Vagina (tissue), 2 donors: ENCODE measurements around the gene CDON. TPM values are rescaled to one million over a fixed set of nuclear protein-coding genes. Genes with fewer than 3 reads are reported as not detected.

ENCODE experiments used
- DNase-seq, 2 donors: peaks; one replicate each; pipeline ENCODE4 v3.0.0-alpha.2; 2017; ENCODE audit errors: extremely low spot score in 2 of 2
- H3K27ac ChIP-seq: fragments of 200-600 bp; sonication (generic); one replicate; pipeline ENCODE4 v1.5.1; 2019
- H3K27me3 ChIP-seq: fragments of 200-600 bp; sonication (generic); one replicate; pipeline ENCODE4 v1.5.1; 2019
- H3K36me3 ChIP-seq, 2 donors: fragments of 200-600 bp; sonication (generic); one replicate each; pipeline ENCODE4 v1.5.1; 2017 to 2019
- H3K4me1 ChIP-seq: fragments of 200-600 bp; sonication (generic); one replicate; pipeline ENCODE4 v1.5.1; 2019
- H3K4me3 ChIP-seq, 2 donors: fragments of 200-600 bp; sonication (generic); 1 replicate in 1 of 2; 2 replicates in 1 of 2; pipeline ENCODE4 v1.5.1; 2016 to 2019
- H3K9me3 ChIP-seq: fragments of 200-600 bp; sonication (generic); one replicate; pipeline ENCODE4 v1.5.1; 2019
- CTCF ChIP-seq, 3 experiments: fragments of 450-650 bp in 2 of 3; fragments of 200-600 bp in 1 of 3; sonication (generic) in 1 of 3; IDR thresholded peaks; one replicate each; pipeline ENCODE4 v1.5.1; 2017 to 2019; ENCODE audit warnings: antibody characterized with exemption in 3 of 3, mild to moderate bottlenecking in 2 of 3, moderate library complexity in 2 of 3
- POLR2A ChIP-seq, 2 donors: fragments of 450-650 bp; IDR thresholded peaks; one replicate each; pipeline ENCODE4 v1.6.1; 2017; ENCODE audit warnings: antibody characterized with exemption in 2 of 2, mild to moderate bottlenecking in 2 of 2, moderate library complexity in 2 of 2
- POLR2AphosphoS5 ChIP-seq, 2 donors: sonication (generic); formaldehyde crosslinking; IDR thresholded peaks; one replicate each; pipeline ENCODE4 v1.9.0; 2017; ENCODE audit warnings: antibody characterized with exemption in 2 of 2, mild to moderate bottlenecking in 2 of 2, low read depth in 1 of 2; ENCODE audit not compliant: insufficient read depth in 1 of 2
- intact Hi-C: fragments of 100-400 bp; cut with DNase I; formaldehyde crosslinking; loops from one replicate; pipeline ENCODE4 v1.15.1; 2023
- total RNA-seq: library from RNA; depleted of rRNA; stranded (reverse); fragments of >200 nt; gene quantifications from one replicate; pipeline ENCODE4 v1.2.3, GENCODE V29; 2016

CDON gene
- total RNA-seq, 1 donor from 2014 or later = 9.8 TPM

- Histone ChIP-seq H3K9me3 (no peaks in the 10 kb centered on the region), H3K27me3 (no peaks in the 10 kb centered on the region), H3K4me1 (peaks cover 20% of the 10 kb centered on the region), H3K27ac (no peak overlapping the region), H3K36me3 (no peaks in the 10 kb centered on the region), H3K4me3 (no peak overlapping the region)
- TF ChIP-seq POLR2A (IDR thresholded peaks at IDR 0.05) (no peak), POLR2AphosphoS5 (IDR thresholded peaks at IDR 0.05; ENCODE audit: insufficient read depth in 1 of 2, low read depth in 1 of 2) (no peak), CTCF (IDR thresholded peaks at IDR 0.05) (no peak)
- intact Hi-C loops = no loop called here
- DNase-seq = no peak
These were observed 36.1 kb downstream of the CDON start for GRCh38 chr11:126026579-126026978.

DNA sequence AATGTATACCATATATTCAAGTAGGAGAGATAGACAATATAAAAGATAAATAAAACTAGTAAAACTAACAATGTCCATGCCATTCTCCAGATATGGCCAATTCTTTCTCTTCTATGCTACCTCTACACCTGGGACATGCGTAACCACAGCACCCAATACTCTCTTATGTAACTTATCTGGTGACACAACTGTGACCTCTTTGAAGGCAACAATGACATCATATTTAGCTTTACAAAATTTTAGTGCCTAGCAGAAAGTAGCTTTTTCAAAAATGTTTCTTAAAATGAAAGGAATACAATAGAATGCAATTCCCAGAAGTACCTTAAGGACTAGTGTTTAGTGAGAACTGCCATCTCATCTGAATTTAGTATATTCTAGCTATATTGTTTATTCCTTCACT lies 36.8 kb downstream of the CDON start:
- no peak for DNase-seq
- H3K4me3 ChIP-seq = no peak overlapping the region
- intact Hi-C loops = no loop called here
- H3K9me3 ChIP-seq = no peaks in the 10 kb centered on the region
- peaks cover 20% of the 10 kb centered on the region for H3K4me1 ChIP-seq
- TF ChIP-seq POLR2A (IDR thresholded peaks at IDR 0.05) (no peak), POLR2AphosphoS5 (IDR thresholded peaks at IDR 0.05; ENCODE audit: insufficient read depth in 1 of 2, low read depth in 1 of 2) (no peak), CTCF (IDR thresholded peaks at IDR 0.05) (no peak)
- H3K27ac ChIP-seq = no peak overlapping the region
- no peaks in the 10 kb centered on the region for H3K36me3 ChIP-seq
- no peaks in the 10 kb centered on the region for H3K27me3 ChIP-seq

GRCh38 chr11:126024123-126024522 lies 38.5 kb downstream of the CDON start:
- Histone ChIP-seq H3K9me3 (no peaks in the 10 kb centered on the region), H3K27me3 (no peaks in the 10 kb centered on the region), H3K4me3 (no peak overlapping the region), H3K4me1 (peaks cover 6% of the 10 kb centered on the region), H3K36me3 (no peaks in the 10 kb centered on the region), H3K27ac (no peak overlapping the region)
- intact Hi-C loops = no loop called here
- no peak for DNase-seq
- TF ChIP-seq POLR2A (IDR thresholded peaks at IDR 0.05) = no peak

DNA sequence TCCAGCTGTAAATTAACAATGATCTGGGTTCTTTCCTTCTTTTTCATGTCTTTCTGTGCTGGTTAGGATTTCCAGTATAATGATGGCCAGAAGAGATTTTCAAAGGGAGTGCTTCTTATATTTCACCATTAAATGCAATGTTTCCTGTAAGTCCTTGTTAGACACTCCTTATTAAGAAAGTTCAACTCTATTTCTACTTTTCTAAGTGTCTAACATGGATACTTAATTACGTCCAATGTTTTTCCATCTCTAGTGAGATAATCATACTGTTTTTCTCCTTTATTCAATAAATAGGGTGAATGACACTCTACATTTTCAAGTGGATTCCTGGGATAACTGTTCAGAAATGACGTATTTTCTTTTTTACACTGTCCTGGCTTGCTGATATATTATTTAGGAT lies 49.8 kb downstream of the CDON start:
- no peaks in the 10 kb centered on the region for H3K27me3 ChIP-seq
- H3K4me1 ChIP-seq = no peaks in the 10 kb centered on the region
- H3K27ac ChIP-seq = no peak overlapping the region
- intact Hi-C loops = no loop called here
- no peak for DNase-seq
- TF ChIP-seq POLR2A (IDR thresholded peaks at IDR 0.05) (no peak), POLR2AphosphoS5 (IDR thresholded peaks at IDR 0.05; ENCODE audit: insufficient read depth in 1 of 2, low read depth in 1 of 2) (no peak), CTCF (IDR thresholded peaks at IDR 0.05) (no peak)
- H3K4me3 ChIP-seq = no peak overlapping the region
- no peaks in the 10 kb centered on the region for H3K9me3 ChIP-seq
- H3K36me3 ChIP-seq = no peaks in the 10 kb centered on the region

GRCh38 chr11:126011754-126012153 lies 50.9 kb downstream of the CDON start:
- Histone ChIP-seq H3K27me3 (no peaks in the 10 kb centered on the region), H3K27ac (no peak overlapping the region), H3K4me3 (no peak overlapping the region), H3K36me3 (no peaks in the 10 kb centered on the region), H3K4me1 (no peaks in the 10 kb centered on the region), H3K9me3 (no peaks in the 10 kb centered on the region)
- intact Hi-C loops = no loop called here
- TF ChIP-seq POLR2AphosphoS5 (IDR thresholded peaks at IDR 0.05; ENCODE audit: insufficient read depth in 1 of 2, low read depth in 1 of 2) (no peak), CTCF (IDR thresholded peaks at IDR 0.05) (no peak), POLR2A (IDR thresholded peaks at IDR 0.05) (no peak)
- no peak for DNase-seq

DNA sequence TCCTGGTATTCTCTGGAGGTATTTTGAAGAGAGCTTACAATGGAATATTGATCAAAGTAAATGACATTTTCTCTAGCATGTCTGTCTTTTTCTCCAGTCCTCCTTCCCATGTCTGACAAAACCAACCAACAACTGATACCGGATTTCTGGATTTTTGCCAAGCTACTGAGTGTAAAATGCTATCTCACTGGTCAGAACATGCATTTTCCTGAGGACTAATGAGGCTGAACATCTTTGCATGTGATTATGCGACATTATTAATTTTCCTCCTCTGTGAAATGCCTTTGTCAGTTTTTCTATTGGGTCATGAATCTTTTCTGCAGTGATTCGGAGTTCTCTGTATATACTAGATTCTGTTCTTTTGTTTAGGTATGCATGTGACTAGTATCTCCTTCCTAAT lies 51.4 kb downstream of the CDON start:
- Histone ChIP-seq H3K9me3 (no peaks in the 10 kb centered on the region), H3K27ac (no peak overlapping the region), H3K4me1 (no peaks in the 10 kb centered on the region), H3K36me3 (no peaks in the 10 kb centered on the region), H3K4me3 (no peak overlapping the region), H3K27me3 (no peaks in the 10 kb centered on the region)
- TF ChIP-seq CTCF (IDR thresholded peaks at IDR 0.05) = no peak
- TF ChIP-seq POLR2A (IDR thresholded peaks at IDR 0.05) = no peak
- intact Hi-C loops = no loop called here
- DNase-seq = no peak
